ENCODE measurements around the gene ZNF394. TPM values are rescaled to one million over a fixed set of nuclear protein-coding genes. Genes with fewer than 3 reads are reported as not detected.

ZNF394 gene
- polyA plus RNA-seq, 3 donors, result 35.7 to 57.7 (median 39.1) TPM

GRCh38 chr7:99469381-99470065 lies 30.6 kb downstream of the ZNF394 start:
- peaks cover 0 to 1% of the 10 kb centered on the region in 2 donors for H3K36me3 Mint-ChIP-seq
- Histone ChIP-seq H3K4me1 (ENCODE audit: control insufficient read depth in 1 of 2, insufficient read depth in 2 of 2, low read length in 2 of 2) (peaks cover 22 to 37% of the 10 kb centered on the region in 2 donors), H2AFZ (ENCODE audit: insufficient read depth, low read depth, low read length, poor library complexity, severe bottlenecking) (peak overlapping the region; percentile 47), H3K36me3 (replicated peaks in 1 of 2; ENCODE audit: control insufficient read depth in 1 of 2, insufficient read depth in 2 of 2, low read length in 2 of 2) (no peaks in the 10 kb centered on the region), H3K9ac (ENCODE audit: insufficient read depth, low read length, poor library complexity, severe bottlenecking) (no peak overlapping the region), H3K9me3 (replicated peaks in 1 of 2; ENCODE audit: control insufficient read depth in 1 of 2, insufficient read depth in 1 of 2, low read length in 2 of 2) (no peaks in the 10 kb centered on the region), H4K20me1 (ENCODE audit: insufficient read depth, low read length) (no peaks in the 10 kb centered on the region), H3K27ac (ENCODE audit: low read depth in 1 of 2, low read length in 2 of 2) (no peak overlapping the region), H3K4me2 (replicated peaks; ENCODE audit: extremely low read depth, low read length, poor library complexity, severe bottlenecking) (no peak overlapping the region), H3K79me2 (ENCODE audit: insufficient read depth, low read length) (peaks cover 37% of the 10 kb centered on the region), H3K4me3 (replicated peaks in 1 of 3; ENCODE audit: low read depth in 2 of 3, low read length in 3 of 3) (no peak overlapping the region), H3K27me3 (ENCODE audit: control insufficient read depth in 2 of 2, insufficient read depth in 2 of 2, low read length in 2 of 2) (no peaks in the 10 kb centered on the region)
- no peak for TF ChIP-seq CTCF (IDR thresholded peaks at IDR 0.05)
- H3K27ac Mint-ChIP-seq, result no peak overlapping the region
- H3K4me3 Mint-ChIP-seq, result peak overlapping the region in 1 of 2 donors; percentile 51
- intact Hi-C loops (cut with micrococcal nuclease), result loop anchor here in 1 of 2 donors (2.0 kb wide), 1 partner anchor 61 kb away; the partner anchor contains the start of genes BUD31 and PDAP1
- DNase-seq, result no peak
- peaks cover 0 to 3% (median 0%) of the 10 kb centered on the region in 7 donors for H3K9me3 Mint-ChIP-seq
- 80% methylated on average over 18 of the region's 23 CpGs for WGBS (ENCODE audit: insufficient coverage)
- H3K27me3 Mint-ChIP-seq (ENCODE audit: low read depth in 3 of 3), result peaks cover 15 to 24% (median 18%) of the 10 kb centered on the region in 3 donors
- peaks cover 18% of the 10 kb centered on the region for H3K4me1 Mint-ChIP-seq

- no peak for DNase-seq
- no peak overlapping the region for H3K9ac ChIP-seq (ENCODE audit: insufficient read depth, low read length, poor library complexity, severe bottlenecking)
- H3K4me3 Mint-ChIP-seq, result no peak overlapping the region
- H4K20me1 ChIP-seq (ENCODE audit: insufficient read depth, low read length), result peaks cover 4% of the 10 kb centered on the region
- H3K27ac ChIP-seq (ENCODE audit: low read depth in 1 of 2, low read length in 2 of 2), result no peak overlapping the region
- H3K9me3 Mint-ChIP-seq, result peaks cover 0 to 3% (median 0%) of the 10 kb centered on the region in 7 donors
- intact Hi-C loops (cut with micrococcal nuclease), result loop anchor here in 1 of 2 donors (2.0 kb wide), 1 partner anchor 60 kb away; the partner anchor contains the start of genes BUD31 and PDAP1
- no peak overlapping the region for H2AFZ ChIP-seq (ENCODE audit: insufficient read depth, low read depth, low read length, poor library complexity, severe bottlenecking)
- no peaks in the 10 kb centered on the region for H3K9me3 ChIP-seq (replicated peaks in 1 of 2; ENCODE audit: control insufficient read depth in 1 of 2, insufficient read depth in 1 of 2, low read length in 2 of 2)
- peaks cover 5 to 9% of the 10 kb centered on the region in 2 donors for H3K36me3 Mint-ChIP-seq
- H3K27me3 ChIP-seq (ENCODE audit: control insufficient read depth in 2 of 2, insufficient read depth in 2 of 2, low read length in 2 of 2), result no peaks in the 10 kb centered on the region
- peaks cover 0 to 6% of the 10 kb centered on the region in 2 donors for H3K36me3 ChIP-seq (replicated peaks in 1 of 2; ENCODE audit: control insufficient read depth in 1 of 2, insufficient read depth in 2 of 2, low read length in 2 of 2)
- peaks cover 16 to 30% of the 10 kb centered on the region in 2 donors for H3K4me1 ChIP-seq (ENCODE audit: control insufficient read depth in 1 of 2, insufficient read depth in 2 of 2, low read length in 2 of 2)
- no peak overlapping the region for H3K4me2 ChIP-seq (replicated peaks; ENCODE audit: extremely low read depth, low read length, poor library complexity, severe bottlenecking)
- peaks cover 19% of the 10 kb centered on the region for H3K4me1 Mint-ChIP-seq
- no peak overlapping the region for H3K27ac Mint-ChIP-seq
- H3K79me2 ChIP-seq (ENCODE audit: insufficient read depth, low read length), result peaks cover 38% of the 10 kb centered on the region
- WGBS (ENCODE audit: insufficient coverage), result 90% methylated on average over 27 of the region's 29 CpGs
- peaks cover 15 to 24% (median 18%) of the 10 kb centered on the region in 3 donors for H3K27me3 Mint-ChIP-seq (ENCODE audit: low read depth in 3 of 3)
- H3K4me3 ChIP-seq (replicated peaks in 1 of 3; ENCODE audit: low read depth in 2 of 3, low read length in 3 of 3), result no peak overlapping the region
- TF ChIP-seq CTCF (IDR thresholded peaks at IDR 0.05), result no peak
Measured at GRCh38 chr7:99468336-99468918, 31.7 kb downstream of the ZNF394 start.

All from CD14-positive monocyte (primary cell).